HG03558 (cell line): Measurements from ENCODE around the gene PIGZ.
A peak's percentile ranks its signal among the peaks of the same experiment; 100 is the strongest.

Source experiments
- ATAC-seq: cut with Tn5 transposase; IDR thresholded peaks from one replicate; pipeline ENCODE4 v1.9.1; 2021; ENCODE audit warnings: moderate number of reproducible peaks; ENCODE audit not compliant: unreplicated experiment; ENCODE audit errors: extremely low read depth

Gene PIGZ

GRCh38 chr3:196985298-196985697 lies 16.7 kb upstream of the PIGZ start:
- no peak for ATAC-seq

GRCh38 chr3:196983186-196983585 lies 14.6 kb upstream of the PIGZ start:
- no peak for ATAC-seq

GRCh38 chr3:196981657-196982056 lies 13.0 kb upstream of the PIGZ start:
- no peak for ATAC-seq

GRCh38 chr3:196979545-196979944 lies 10.9 kb upstream of the PIGZ start:
- ATAC-seq: no peak

GRCh38 chr3:196976941-196977340 lies 8.3 kb upstream of the PIGZ start:
- no peak for ATAC-seq

GRCh38 chr3:196975349-196975748 lies 6.7 kb upstream of the PIGZ start:
- ATAC-seq: no peak

- no peak for ATAC-seq
Measured at GRCh38 chr3:196974661-196975060, 6.0 kb upstream of the PIGZ start.

- ATAC-seq: no peak
Measured at GRCh38 chr3:196971094-196971698, 2.6 kb upstream of the PIGZ start.

- no peak for ATAC-seq
Measured at GRCh38 chr3:196970547-196971093, 2.0 kb upstream of the PIGZ start.

- peak; percentile 45 for ATAC-seq
Measured at GRCh38 chr3:196969660-196970546, 1.3 kb upstream of the PIGZ start.

- peak; percentile 12 for ATAC-seq
Measured at GRCh38 chr3:196969134-196969659, 564 bp upstream of the PIGZ start.

- no peak for ATAC-seq
Measured at GRCh38 chr3:196967412-196968232, 1.0 kb downstream of the PIGZ start.

GRCh38 chr3:196966526-196967401 lies 1.9 kb downstream of the PIGZ start:
- no peak for ATAC-seq

- ATAC-seq: no peak
Measured at GRCh38 chr3:196965804-196966173, 2.8 kb downstream of the PIGZ start.

GRCh38 chr3:196965112-196965803 lies 3.4 kb downstream of the PIGZ start:
- no peak for ATAC-seq

GRCh38 chr3:196963631-196963953 lies 5.0 kb downstream of the PIGZ start:
- no peak for ATAC-seq

GRCh38 chr3:196962930-196963630 lies 5.6 kb downstream of the PIGZ start:
- ATAC-seq: no peak

- no peak for ATAC-seq
Measured at GRCh38 chr3:196962108-196962929, 6.3 kb downstream of the PIGZ start.
